GM23338 (cell line): ENCODE results near the gene CMSS1. TPM values are rescaled to one million over a fixed set of nuclear protein-coding genes. Genes with fewer than 3 reads are reported as not detected.

Experiments used
- ATAC-seq: fragments of 200-7000 bp; cut with Tn5 transposase; 3 replicates; pipeline ENCODE4 v1.9.1; 2020
- DNase-seq: peaks from one replicate; pipeline ENCODE4 v3.0.0-alpha.2; 2015; ENCODE audit warnings: low spot score
- H2AFZ ChIP-seq: fragments of 200-600 bp; sonication (generic); 2 replicates; pipeline ENCODE4 v1.8.0; 2016; ENCODE audit warnings: antibody characterized with exemption, mild to moderate bottlenecking, moderate library complexity
- H3F3A ChIP-seq: fragments of 200-600 bp; sonication (generic); replicated peaks from 2 replicates; pipeline ENCODE4 v1.8.0; 2017; ENCODE audit warnings: antibody characterized with exemption, mixed run types, low read depth
- H3K27ac ChIP-seq: fragments of 200-600 bp; sonication (generic); 2 replicates; pipeline ENCODE4 v1.6.1; 2016; ENCODE audit warnings: low read depth
- H3K27me3 ChIP-seq: fragments of 200-600 bp; sonication (generic); 2 replicates; pipeline ENCODE4 v1.8.0; 2016; ENCODE audit warnings: mild to moderate bottlenecking, mixed run types, moderate library complexity; ENCODE audit not compliant: insufficient read depth
- H3K36me3 ChIP-seq: fragments of 200-600 bp; sonication (generic); 2 replicates; pipeline ENCODE4 v1.8.0; 2016; ENCODE audit warnings: mild to moderate bottlenecking; ENCODE audit not compliant: insufficient read depth
- H3K4me1 ChIP-seq: fragments of 200-600 bp; sonication (generic); 2 replicates; pipeline ENCODE4 v1.8.0; 2016; ENCODE audit warnings: mild to moderate bottlenecking, moderate library complexity; ENCODE audit not compliant: insufficient read depth
- H3K4me2 ChIP-seq: fragments of 200-600 bp; sonication (generic); 2 replicates; pipeline ENCODE4 v1.7.1; 2017; ENCODE audit warnings: mixed run types
- H3K4me3 ChIP-seq: fragments of 200-600 bp; sonication (generic); 2 replicates; pipeline ENCODE4 v1.6.1; 2016; ENCODE audit warnings: mixed run types
- H3K79me2 ChIP-seq: fragments of 200-600 bp; sonication (generic); replicated peaks from 2 replicates; pipeline ENCODE4 v1.8.0; 2017; ENCODE audit warnings: mild to moderate bottlenecking; ENCODE audit not compliant: insufficient read depth
- H3K9me2 ChIP-seq: fragments of 200-600 bp; sonication (generic); 2 replicates; pipeline ENCODE4 v1.8.0; 2017; ENCODE audit not compliant: insufficient read depth
- H4K20me1 ChIP-seq: fragments of 200-600 bp; sonication (generic); replicated peaks from 2 replicates; pipeline ENCODE4 v1.8.0; 2017; ENCODE audit warnings: mild to moderate bottlenecking; ENCODE audit not compliant: insufficient read depth
- H3K27ac Mint-ChIP-seq: 2 replicates; pipeline ENCODE4 v1.8.0; 2020; ENCODE audit warnings: inconsistent platforms, mild to moderate bottlenecking, moderate library complexity, mixed read lengths
- H3K27me3 Mint-ChIP-seq: 3 replicates; pipeline ENCODE4 v1.8.0; 2022; ENCODE audit warnings: low read depth, mild to moderate bottlenecking, moderate library complexity, mixed read lengths, inconsistent platforms; ENCODE audit not compliant: insufficient read depth, poor library complexity
- H3K36me3 Mint-ChIP-seq: 3 replicates; pipeline ENCODE4 v1.8.0; 2021; ENCODE audit warnings: low read depth, mild to moderate bottlenecking, inconsistent platforms, moderate library complexity, mixed read lengths
- H3K4me1 Mint-ChIP-seq: 3 replicates; pipeline ENCODE4 v1.8.0; 2020; ENCODE audit warnings: mild to moderate bottlenecking, inconsistent platforms, mixed read lengths
- H3K4me3 Mint-ChIP-seq: 3 replicates; pipeline ENCODE4 v1.8.0; 2021; ENCODE audit warnings: moderate library complexity, mild to moderate bottlenecking, inconsistent platforms, mixed read lengths
- H3K9me3 Mint-ChIP-seq: 3 replicates; pipeline ENCODE4 v1.8.0; 2020; ENCODE audit warnings: moderate library complexity, mild to moderate bottlenecking, inconsistent platforms, mixed read lengths
- CREB1 ChIP-seq: fragments of 250-450 bp; sonication (Bioruptor Pico); IDR thresholded peaks from 2 replicates; pipeline ENCODE4 v1.5.0; 2020; ENCODE audit warnings: low read depth, mild to moderate bottlenecking, moderate library complexity
- CTCF ChIP-seq, 2 experiments: fragments of 200-600 bp in 1 of 2; sonication (generic) in 1 of 2; conservative IDR thresholded peaks; 2 replicates each; pipeline versions ENCODE4 v1.5.1 to v1.6.1; 2016 to 2017; ENCODE audit warnings: antibody characterized with exemption in 2 of 2, low read depth in 2 of 2, mild to moderate bottlenecking in 2 of 2, moderate library complexity in 1 of 2
- EZH2 ChIP-seq: fragments of 200-600 bp; sonication (generic); IDR thresholded peaks from one replicate; pipeline ENCODE4 v1.8.0; 2017; ENCODE audit warnings: antibody characterized with exemption, mild to moderate bottlenecking, low read depth; ENCODE audit not compliant: unreplicated experiment
- JUNB ChIP-seq: IDR thresholded peaks from one replicate; pipeline ENCODE4 v1.6.1; 2016; ENCODE audit warnings: antibody characterized with exemption; ENCODE audit not compliant: unreplicated experiment
- NANOG ChIP-seq: IDR thresholded peaks from 2 replicates; pipeline ENCODE4 v1.6.1; 2016; ENCODE audit warnings: antibody characterized with exemption, borderline replicate concordance
- POLR2AphosphoS5 ChIP-seq: IDR thresholded peaks from 2 replicates; pipeline ENCODE4 v1.6.1; 2016; ENCODE audit warnings: antibody characterized with exemption, low read depth
- REST ChIP-seq: IDR thresholded peaks from one replicate; pipeline ENCODE4 v1.6.1; 2018; ENCODE audit warnings: antibody characterized with exemption; ENCODE audit not compliant: unreplicated experiment
- ZNF114 ChIP-seq: fragments of 250-450 bp; sonication (Bioruptor Pico); IDR thresholded peaks from 2 replicates; pipeline ENCODE4 v1.5.0; 2020; ENCODE audit warnings: mild to moderate bottlenecking, moderate library complexity
- ZNF331 ChIP-seq: fragments of 250-450 bp; sonication (Bioruptor Pico); IDR thresholded peaks from 2 replicates; pipeline ENCODE4 v1.5.0; 2020; ENCODE audit warnings: low read depth, mild to moderate bottlenecking, moderate library complexity
- polyA plus RNA-seq: library from polyadenylated mRNA; unstranded; fragments of >200 nt; fragmentation: Nextera tagmentation; extraction: Ambion mirVana; gene quantifications from 2 replicates; pipeline ENCODE4 v1.2.1, GENCODE V29; 2016
- total RNA-seq: library from RNA; depleted of rRNA; stranded (reverse); fragments of >200 nt; shearing (Covaris generic); gene quantifications from 2 replicates; pipeline ENCODE4 v1.2.3, GENCODE V29; 2014
- TF ChIP-seq, protein P1 (sequence below): IDR thresholded peaks from 2 replicates; pipeline ENCODE4 v1.6.1; 2016; ENCODE audit warnings: antibody characterized with exemption

The CMSS1 gene
- total and polyA plus RNA-seq, 2 experiments from 2014 or later, result 39.4 to 187 TPM

GRCh38 chr3:100004931-100005330 is 187.3 kb downstream of the CMSS1 start:
- no peaks in the 10 kb centered on the region for H3K36me3 Mint-ChIP-seq
- H3F3A ChIP-seq, result no peaks in the 10 kb centered on the region
- ATAC-seq (no peak), DNase-seq (no peak)
- H3K27ac Mint-ChIP-seq, result no peak overlapping the region
- no peaks in the 10 kb centered on the region for H4K20me1 ChIP-seq
- H3K9me2 ChIP-seq, result no peaks in the 10 kb centered on the region
- H3K4me3 ChIP-seq, result no peak overlapping the region
- TF ChIP-seq NANOG, result no peak
- no peak for TF ChIP-seq ZNF114 (CRISPR knock-in tag)
- TF ChIP-seq CREB1 (CRISPR knock-in tag), result no peak
- TF ChIP-seq, protein P1, sequence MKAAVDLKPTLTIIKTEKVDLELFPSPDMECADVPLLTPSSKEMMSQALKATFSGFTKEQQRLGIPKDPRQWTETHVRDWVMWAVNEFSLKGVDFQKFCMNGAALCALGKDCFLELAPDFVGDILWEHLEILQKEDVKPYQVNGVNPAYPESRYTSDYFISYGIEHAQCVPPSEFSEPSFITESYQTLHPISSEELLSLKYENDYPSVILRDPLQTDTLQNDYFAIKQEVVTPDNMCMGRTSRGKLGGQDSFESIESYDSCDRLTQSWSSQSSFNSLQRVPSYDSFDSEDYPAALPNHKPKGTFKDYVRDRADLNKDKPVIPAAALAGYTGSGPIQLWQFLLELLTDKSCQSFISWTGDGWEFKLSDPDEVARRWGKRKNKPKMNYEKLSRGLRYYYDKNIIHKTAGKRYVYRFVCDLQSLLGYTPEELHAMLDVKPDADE, result no peak
- no peak for TF ChIP-seq JUNB
- TF ChIP-seq ZNF331 (CRISPR knock-in tag), result no peak
- no peaks in the 10 kb centered on the region for H3K27me3 Mint-ChIP-seq
- no peak overlapping the region for H3K27ac ChIP-seq
- peaks cover 30% of the 10 kb centered on the region for H3K4me1 ChIP-seq
- peaks cover 37% of the 10 kb centered on the region for H3K4me1 Mint-ChIP-seq
- no peak overlapping the region for H2AFZ ChIP-seq
- no peaks in the 10 kb centered on the region for H3K9me3 Mint-ChIP-seq
- no peaks in the 10 kb centered on the region for H3K27me3 ChIP-seq
- no peaks in the 10 kb centered on the region for H3K36me3 ChIP-seq
- no peaks in the 10 kb centered on the region for H3K79me2 ChIP-seq
- 0 out of 2 replicates have a peak overlapping the region, but pooled peaks have one; percentile 19 for H3K4me2 ChIP-seq
- no peak overlapping the region for H3K4me3 Mint-ChIP-seq

- peaks cover 39% of the 10 kb centered on the region for H3K4me1 Mint-ChIP-seq
- no peak for TF ChIP-seq POLR2AphosphoS5
- no peak for TF ChIP-seq EZH2
- TF ChIP-seq JUNB, result no peak
- no peak for TF ChIP-seq ZNF114 (CRISPR knock-in tag)
- no peak for TF ChIP-seq REST
- no peak for TF ChIP-seq NANOG
- no peak for TF ChIP-seq CTCF (conservative IDR thresholded peaks at IDR 0.05; ENCODE audit: low read depth in 2 of 2)
- TF ChIP-seq, protein P1, result no peak
These were observed 188.2 kb downstream of the CMSS1 start for GRCh38 chr3:100005665-100006393.

More at GRCh38 chr3:100005665-100006393, 188.2 kb downstream of the CMSS1 start:
- no peak overlapping the region for H2AFZ ChIP-seq
- H3K27me3 ChIP-seq, result no peaks in the 10 kb centered on the region
- peak overlapping the region; percentile 37; the same call in 1 of the 2 replicates for H3K27ac Mint-ChIP-seq
- 0 out of 2 replicates have a peak overlapping the region, but pooled peaks have one; percentile 12 for H3K4me3 ChIP-seq
- H3K27ac ChIP-seq, result peak overlapping the region; percentile 64; the same call in 1 of the 2 replicates
- H3K9me3 Mint-ChIP-seq, result no peaks in the 10 kb centered on the region
- H3K4me3 Mint-ChIP-seq, result peak overlapping the region; percentile 17; the same call in 1 of the 3 replicates
- no peaks in the 10 kb centered on the region for H3K79me2 ChIP-seq
- H3K4me2 ChIP-seq, result peak overlapping the region; percentile 19
- no peaks in the 10 kb centered on the region for H4K20me1 ChIP-seq
- no peaks in the 10 kb centered on the region for H3F3A ChIP-seq
- no peaks in the 10 kb centered on the region for H3K27me3 Mint-ChIP-seq
- no peaks in the 10 kb centered on the region for H3K9me2 ChIP-seq
- ATAC-seq (peak; percentile 51), DNase-seq (peak; percentile 10)
- H3K4me1 ChIP-seq, result peaks cover 34% of the 10 kb centered on the region
- no peaks in the 10 kb centered on the region for H3K36me3 ChIP-seq
- no peaks in the 10 kb centered on the region for H3K36me3 Mint-ChIP-seq
